HG03520 (cell line): ENCODE measurements around the gene PHACTR4.
"Not testable (repeated sequence)": the region's sequence is repeated elsewhere in the genome, so short reads cannot be mapped to it uniquely, and the experiment has no call there.

Experiments
- ATAC-seq: cut with Tn5 transposase; IDR thresholded peaks from one replicate; pipeline ENCODE4 v1.9.1; 2021; ENCODE audit warnings: mild to moderate bottlenecking, moderate library complexity; ENCODE audit not compliant: unreplicated experiment

Gene PHACTR4

DNA sequence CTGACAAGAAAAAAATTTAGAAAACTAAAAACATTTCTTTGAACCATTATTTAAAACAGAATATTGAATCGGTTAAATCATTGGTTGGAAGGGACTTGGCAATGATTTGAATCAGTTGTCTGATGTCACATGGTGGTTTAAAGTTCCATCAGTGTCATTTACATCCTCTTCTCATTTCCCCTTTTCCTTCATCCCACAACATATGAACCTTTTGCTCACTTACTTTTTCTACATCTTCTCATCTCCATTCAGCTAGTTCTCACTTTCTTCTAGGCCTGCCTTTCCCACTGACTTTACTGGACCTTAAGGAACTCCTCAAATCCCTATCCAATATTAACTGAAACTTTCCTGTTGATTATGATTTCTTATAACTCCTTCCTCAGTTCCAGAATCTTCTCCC lies 58.5 kb downstream of the PHACTR4 start:
- ATAC-seq: no peak

GRCh38 chr1:28428990-28429520 lies 59.5 kb downstream of the PHACTR4 start:
- no peak for ATAC-seq

GRCh38 chr1:28436211-28436769 lies 66.8 kb downstream of the PHACTR4 start:
- ATAC-seq: no peak

- ATAC-seq: no peak
These were observed 67.9 kb downstream of the PHACTR4 start for GRCh38 chr1:28437264-28437923.

GRCh38 chr1:28437924-28438699 lies 68.6 kb downstream of the PHACTR4 start:
- no peak for ATAC-seq

- no peak for ATAC-seq
These were observed 69.8 kb downstream of the PHACTR4 start for GRCh38 chr1:28439320-28439719.

- ATAC-seq: no peak
These were observed 72.1 kb downstream of the PHACTR4 start for GRCh38 chr1:28441674-28442073.

GRCh38 chr1:28443550-28443949 lies 74.0 kb downstream of the PHACTR4 start:
- no peak for ATAC-seq

- no peak for ATAC-seq
These were observed 78.1 kb downstream of the PHACTR4 start for GRCh38 chr1:28447679-28448078.

GRCh38 chr1:28448094-28448611 lies 78.6 kb downstream of the PHACTR4 start:
- ATAC-seq: not testable (repeated sequence)

- ATAC-seq: no peak
These were observed 80.4 kb downstream of the PHACTR4 start for GRCh38 chr1:28449904-28450303.

DNA sequence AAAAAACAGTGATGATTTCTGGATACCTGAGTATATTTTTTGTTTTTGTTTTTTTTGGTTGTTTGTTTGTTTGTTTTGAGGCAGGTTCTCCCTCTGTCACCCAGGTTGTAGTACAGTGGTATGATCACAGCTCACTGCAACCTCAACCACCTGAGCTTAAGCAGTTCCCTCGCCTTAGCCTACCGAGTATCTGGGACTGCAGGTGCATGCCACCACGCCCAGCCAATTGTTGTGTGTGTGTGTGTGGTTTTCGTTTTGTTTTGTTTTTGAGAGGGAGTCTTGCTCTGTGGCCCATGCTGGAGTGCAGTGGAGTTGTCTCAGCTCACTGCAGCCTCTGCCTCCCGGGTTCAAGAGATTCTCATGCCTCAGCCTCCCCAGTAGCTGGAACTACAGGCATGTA lies 81.0 kb downstream of the PHACTR4 start:
- no peak for ATAC-seq

DNA sequence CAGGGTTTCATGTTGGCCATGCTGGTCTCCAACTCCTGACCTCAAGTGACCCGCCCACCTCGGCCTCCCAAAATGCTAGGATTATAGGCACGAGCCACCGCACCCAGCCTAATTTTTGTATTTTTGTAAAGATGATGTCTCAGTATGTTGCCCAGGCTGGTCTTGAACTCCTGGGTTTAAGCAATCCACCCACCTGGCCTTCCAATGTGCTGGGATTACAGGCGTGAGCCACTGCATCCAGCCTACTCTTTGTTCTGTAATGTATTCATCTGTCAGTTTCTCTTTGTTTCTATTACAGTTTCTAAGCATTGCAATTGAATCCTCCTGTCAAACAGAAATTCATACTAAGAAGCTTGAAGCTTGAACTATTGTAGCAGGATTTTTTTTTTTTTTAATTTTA lies 81.5 kb downstream of the PHACTR4 start:
- no peak for ATAC-seq

GRCh38 chr1:28456078-28456477 lies 86.5 kb downstream of the PHACTR4 start:
- no peak for ATAC-seq

- no peak for ATAC-seq
These were observed 88.1 kb downstream of the PHACTR4 start for GRCh38 chr1:28457678-28458077.

GRCh38 chr1:28458237-28459228 lies 89.0 kb downstream of the PHACTR4 start:
- no peak for ATAC-seq

- ATAC-seq: no peak
These were observed 96.8 kb downstream of the PHACTR4 start for GRCh38 chr1:28466226-28466778.

DNA sequence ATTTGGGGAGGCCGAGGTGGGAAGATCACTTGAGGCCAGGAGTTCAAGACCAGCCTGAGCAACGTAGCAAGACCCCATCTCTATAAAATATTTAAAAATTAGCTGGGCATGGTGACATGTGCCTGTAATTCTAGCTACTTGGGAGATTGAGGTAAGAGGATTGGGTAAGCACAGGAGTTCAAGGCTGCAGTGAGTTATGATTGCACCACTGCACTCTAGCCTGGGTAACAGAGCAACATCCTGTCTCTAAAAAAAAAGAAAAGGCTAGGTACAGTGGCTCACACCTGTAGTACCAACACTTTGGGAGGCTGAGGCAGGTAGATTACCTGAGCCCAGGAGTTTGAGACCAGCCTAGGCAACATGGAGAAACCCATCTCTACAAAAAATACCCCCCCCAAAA lies 100.6 kb downstream of the PHACTR4 start:
- no peak for ATAC-seq

- ATAC-seq: not testable (repeated sequence)
These were observed 110.0 kb downstream of the PHACTR4 start for GRCh38 chr1:28479497-28479896.

GRCh38 chr1:28480308-28480707 lies 110.8 kb downstream of the PHACTR4 start:
- ATAC-seq: no peak
